ENCODE results near the gene MATK.

DNA sequence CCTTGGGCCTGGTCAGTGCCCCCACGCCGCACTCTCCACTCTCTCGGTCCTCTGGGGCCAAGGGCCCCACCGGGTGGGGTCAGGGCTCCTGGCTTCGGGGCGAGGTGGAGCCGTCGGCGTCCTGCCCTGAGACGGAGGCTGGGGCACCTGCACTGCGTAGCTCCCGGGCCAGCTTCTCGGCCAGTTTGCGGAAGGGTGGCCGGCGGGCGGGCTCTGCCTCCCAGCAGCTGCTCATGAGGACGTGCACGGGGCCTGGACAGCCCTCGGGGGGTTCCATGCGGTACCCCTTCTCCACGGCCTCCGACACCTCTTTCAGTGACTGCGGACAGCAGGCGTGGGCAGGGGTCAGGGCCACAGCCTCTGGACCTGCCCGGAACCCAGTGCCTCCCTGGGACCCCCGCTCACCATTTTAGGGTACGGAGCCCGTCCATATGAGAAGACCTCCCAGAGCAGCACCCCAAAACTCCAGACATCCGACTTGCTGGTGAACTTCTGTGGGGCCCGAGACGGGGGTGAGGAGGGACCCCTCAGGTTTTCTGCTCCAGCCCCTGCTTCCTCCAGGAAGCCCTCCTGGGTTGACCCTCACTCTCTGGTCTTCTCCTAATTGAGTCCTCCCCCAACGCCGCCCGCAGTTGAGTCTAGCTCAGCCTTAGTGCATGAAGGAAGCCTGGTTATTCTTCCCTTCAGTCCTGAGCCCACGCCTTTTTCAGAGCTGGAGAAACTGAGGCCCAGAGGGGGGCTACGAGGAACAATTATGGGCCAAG, 7.9 kb downstream of the MATK start:
- TF ChIP-seq POLR2AphosphoS5 (IDR thresholded peaks at IDR 0.05; ENCODE audit: low read depth, low read length) (no peak), TAF1 (IDR thresholded peaks at IDR 0.05; ENCODE audit: borderline replicate concordance, insufficient read depth, low read length) (no peak), SIN3A (IDR thresholded peaks at IDR 0.05; ENCODE audit: borderline replicate concordance, insufficient read depth, low read length) (no peak)
- TF ChIP-seq, protein P1, sequence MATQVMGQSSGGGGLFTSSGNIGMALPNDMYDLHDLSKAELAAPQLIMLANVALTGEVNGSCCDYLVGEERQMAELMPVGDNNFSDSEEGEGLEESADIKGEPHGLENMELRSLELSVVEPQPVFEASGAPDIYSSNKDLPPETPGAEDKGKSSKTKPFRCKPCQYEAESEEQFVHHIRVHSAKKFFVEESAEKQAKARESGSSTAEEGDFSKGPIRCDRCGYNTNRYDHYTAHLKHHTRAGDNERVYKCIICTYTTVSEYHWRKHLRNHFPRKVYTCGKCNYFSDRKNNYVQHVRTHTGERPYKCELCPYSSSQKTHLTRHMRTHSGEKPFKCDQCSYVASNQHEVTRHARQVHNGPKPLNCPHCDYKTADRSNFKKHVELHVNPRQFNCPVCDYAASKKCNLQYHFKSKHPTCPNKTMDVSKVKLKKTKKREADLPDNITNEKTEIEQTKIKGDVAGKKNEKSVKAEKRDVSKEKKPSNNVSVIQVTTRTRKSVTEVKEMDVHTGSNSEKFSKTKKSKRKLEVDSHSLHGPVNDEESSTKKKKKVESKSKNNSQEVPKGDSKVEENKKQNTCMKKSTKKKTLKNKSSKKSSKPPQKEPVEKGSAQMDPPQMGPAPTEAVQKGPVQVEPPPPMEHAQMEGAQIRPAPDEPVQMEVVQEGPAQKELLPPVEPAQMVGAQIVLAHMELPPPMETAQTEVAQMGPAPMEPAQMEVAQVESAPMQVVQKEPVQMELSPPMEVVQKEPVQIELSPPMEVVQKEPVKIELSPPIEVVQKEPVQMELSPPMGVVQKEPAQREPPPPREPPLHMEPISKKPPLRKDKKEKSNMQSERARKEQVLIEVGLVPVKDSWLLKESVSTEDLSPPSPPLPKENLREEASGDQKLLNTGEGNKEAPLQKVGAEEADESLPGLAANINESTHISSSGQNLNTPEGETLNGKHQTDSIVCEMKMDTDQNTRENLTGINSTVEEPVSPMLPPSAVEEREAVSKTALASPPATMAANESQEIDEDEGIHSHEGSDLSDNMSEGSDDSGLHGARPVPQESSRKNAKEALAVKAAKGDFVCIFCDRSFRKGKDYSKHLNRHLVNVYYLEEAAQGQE (IDR thresholded peaks at IDR 0.05; ENCODE audit: insufficient read depth in 1 of 2, low read depth in 2 of 2, low read length in 2 of 2) = no peak

Measured in PFSK-1 (cell line).